Dermis microvascular lymphatic vessel endothelial cell (primary cell): Measurements from ENCODE around the gene KCNJ12. TPM values are rescaled to one million over a fixed set of nuclear protein-coding genes. Genes with fewer than 3 reads are reported as not detected.
"Not testable (repeated sequence)": the region's sequence is repeated elsewhere in the genome, so short reads cannot be mapped to it uniquely, and the experiment has no call there.

Experiments used
- DNase-seq, 2 donors: peaks; one replicate each; pipeline versions ENCODE4 v3.0.0 to v3.0.0-alpha.2; 2010; ENCODE audit warnings: low read depth in 2 of 2
- total RNA-seq: library from RNA; depleted of rRNA; stranded (reverse); fragments of >200 nt; gene quantifications from 2 replicates; pipeline ENCODE4 v1.2.1, GENCODE V29; 2014

Gene KCNJ12
- total RNA-seq, 1 donor from 2014 or later, result 0.26 TPM

DNA sequence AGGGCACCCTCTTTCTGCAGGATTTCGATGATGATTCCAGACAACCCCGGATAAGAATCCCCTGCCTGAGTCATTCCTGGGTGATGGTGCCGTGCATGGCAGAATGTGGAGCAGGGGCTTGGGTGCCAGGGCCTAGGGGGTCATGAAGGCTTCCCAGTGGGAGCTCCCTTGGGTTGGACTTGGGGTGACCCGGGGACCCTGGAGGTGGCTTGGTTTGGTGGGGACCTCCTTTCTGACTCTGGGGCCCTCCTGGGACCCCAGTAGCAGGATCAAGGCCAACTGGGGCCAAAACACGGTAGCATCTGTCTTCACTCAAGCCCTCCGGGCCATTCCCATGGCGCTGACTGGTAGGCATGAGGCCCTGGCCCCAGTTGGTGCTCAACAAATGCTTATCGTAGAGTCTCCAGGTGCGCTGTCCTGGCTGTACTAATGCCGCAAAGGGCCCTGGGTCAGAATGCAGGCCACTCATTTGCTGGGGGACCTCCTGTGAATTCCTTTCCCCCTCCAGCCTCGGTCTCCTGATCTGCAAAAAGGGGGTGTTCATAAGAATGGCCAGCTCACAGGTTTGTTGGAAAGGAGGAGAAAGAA, 44.4 kb downstream of the KCNJ12 start:
- not testable (repeated sequence) for DNase-seq

DNA sequence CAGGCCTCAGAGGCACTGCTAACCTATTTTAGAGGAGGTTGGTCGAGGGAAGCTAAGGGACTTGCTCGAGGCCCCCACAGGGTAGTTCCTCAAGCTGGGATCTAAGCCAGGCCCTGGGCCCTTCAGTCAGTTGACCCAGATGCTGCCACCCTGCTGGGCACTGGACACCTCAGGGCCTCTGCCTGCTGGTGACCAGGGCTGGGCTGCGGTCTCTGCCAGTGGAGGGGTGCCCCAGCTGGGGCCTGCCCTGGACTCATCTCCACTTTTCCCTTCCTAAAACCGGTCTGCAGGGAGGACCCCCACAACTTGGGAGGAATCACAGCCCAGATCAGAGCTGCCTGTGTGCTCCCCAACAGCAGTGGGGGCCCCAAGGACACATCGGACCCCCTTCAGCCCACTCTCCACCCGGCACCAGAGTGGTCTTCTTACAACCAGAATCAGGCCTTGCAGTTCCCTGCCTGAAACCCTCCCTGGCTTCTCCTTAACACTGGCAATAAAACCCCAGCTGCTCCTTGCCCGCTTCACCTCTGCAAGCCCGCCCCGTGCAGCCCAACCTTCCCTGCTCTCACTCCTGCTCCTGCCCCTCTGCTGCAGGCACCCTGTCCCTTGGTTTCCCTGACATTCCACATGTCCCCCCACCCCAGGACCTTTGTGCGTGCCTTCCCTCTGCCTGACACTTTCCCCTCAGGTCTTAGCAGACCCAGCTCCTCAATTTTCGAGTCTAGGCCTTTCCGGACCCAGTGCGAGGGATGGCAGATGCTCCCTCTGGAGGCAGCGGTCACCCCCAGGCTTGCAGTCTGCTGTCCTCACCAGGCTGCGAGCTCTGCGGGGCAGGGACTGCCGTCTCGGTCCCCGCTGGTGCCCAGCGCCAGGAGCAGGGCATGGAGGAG, 45.5 kb downstream of the KCNJ12 start:
- DNase-seq, result not testable (repeated sequence)

DNA sequence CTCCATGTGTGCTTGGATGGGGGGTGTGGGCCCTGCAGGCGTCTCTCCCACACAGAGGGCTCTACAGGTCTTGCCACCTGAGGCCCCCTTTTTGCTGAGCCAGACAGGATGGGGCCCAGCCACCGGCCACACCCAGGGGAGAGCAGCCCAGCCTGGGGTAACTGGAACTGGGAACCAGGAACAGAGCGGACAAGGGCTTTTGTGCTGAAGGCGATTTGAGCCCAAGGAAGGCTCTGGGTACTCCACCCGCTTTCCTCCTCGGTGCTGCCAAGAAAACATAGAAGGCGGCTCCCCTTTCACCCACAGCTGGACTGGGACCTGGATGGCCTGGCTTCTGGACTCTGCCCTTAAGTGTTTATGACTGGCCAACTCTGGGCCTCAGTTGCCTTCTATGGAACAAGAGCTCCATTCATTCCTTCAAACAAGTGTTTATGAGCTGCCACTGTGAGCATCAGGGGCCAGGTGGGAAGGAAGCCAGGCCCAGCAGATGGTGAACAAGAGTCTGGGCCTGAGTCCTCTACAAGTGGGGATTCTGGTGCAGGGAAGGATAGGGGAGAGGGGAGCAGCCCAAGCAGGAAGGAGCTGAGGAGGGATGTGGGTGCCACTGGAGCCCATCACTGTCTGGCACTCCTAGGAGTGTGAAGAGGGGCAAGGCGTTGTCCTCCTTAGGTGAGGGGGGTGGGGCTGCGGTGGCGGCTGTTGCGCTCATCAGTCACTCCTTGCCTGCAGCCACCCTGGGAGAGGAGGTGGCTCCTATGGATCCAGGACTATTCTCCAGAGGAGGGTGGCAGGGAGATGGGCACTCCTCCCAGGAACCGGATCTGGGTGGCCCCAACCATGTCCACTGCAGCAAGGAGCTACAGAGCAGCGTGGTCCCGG, 46.4 kb downstream of the KCNJ12 start:
- not testable (repeated sequence) for DNase-seq

DNA sequence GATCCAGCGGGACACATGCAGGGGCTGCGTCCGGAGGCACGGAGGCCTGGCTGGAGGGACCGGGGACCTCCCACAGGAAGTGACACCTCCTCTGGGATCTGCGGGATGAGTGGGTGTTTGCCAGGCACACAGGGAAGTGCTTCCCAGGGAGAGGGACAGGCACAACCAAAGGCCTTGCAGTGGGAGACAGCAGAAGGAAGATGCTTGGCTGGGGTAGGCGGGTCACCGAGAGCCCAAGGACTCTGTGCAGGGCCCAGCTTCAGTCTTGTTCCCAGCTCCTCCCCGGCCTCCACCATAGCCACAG, 47.0 kb downstream of the KCNJ12 start:
- not testable (repeated sequence) for DNase-seq

DNA sequence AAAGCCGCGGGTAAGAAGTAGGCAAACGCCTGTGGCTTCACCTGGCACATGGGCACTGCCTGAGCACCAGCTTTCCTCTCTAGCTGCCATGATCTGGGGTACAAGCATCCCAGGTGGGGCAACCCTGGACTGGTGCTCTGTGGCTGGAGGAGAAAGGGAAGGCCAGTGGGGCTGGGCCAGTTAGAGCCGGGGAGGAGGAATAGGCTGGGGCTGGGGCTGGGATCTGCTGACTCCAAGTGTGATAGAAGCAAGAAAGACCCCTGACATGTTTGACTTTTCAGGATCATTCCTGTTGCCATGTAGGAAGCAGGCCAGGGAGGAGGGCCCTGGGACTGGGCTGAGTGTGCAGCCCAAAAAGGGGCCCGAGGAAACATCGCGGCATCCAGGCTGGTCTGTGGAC, 48.5 kb downstream of the KCNJ12 start:
- DNase-seq, result not testable (repeated sequence)

DNA sequence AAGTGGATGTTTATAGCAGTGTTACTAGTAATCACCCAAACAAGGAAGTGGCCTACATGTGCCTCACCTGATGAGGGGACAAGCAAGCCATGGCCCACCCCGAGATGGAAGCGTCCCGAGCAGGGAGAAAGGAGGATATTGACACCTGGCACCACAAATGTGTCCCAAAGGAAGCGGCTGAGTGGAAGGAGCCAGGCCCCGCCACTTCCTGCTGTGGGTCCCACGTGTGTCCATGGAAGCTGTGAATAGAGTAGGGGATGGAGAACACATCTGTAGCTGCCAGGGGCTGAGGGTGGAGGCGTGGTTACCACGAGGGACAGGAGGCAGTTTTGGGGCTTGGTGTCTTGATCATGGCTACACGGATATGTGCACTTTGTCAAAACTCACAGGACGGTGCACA, 49.2 kb downstream of the KCNJ12 start:
- no peak for DNase-seq

DNA sequence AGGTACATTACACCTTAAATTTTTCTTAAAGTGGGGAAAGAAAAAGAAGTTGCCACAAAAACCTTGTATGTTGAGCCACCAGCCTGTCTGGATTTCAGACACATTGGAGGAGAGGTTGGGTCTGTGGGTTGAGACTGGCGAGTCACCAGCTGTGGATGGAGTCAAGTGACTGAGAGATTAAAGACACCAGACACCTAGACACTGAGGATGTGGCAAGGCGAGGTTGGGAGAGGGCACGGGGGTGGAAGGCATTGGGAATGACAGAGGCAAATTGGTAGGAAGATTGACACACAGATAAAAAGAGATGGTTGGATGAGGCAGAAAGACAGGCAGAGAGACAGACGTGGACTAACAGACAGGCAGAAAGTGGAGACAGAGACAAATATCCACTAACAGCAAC, 49.6 kb downstream of the KCNJ12 start:
- no peak for DNase-seq

DNA sequence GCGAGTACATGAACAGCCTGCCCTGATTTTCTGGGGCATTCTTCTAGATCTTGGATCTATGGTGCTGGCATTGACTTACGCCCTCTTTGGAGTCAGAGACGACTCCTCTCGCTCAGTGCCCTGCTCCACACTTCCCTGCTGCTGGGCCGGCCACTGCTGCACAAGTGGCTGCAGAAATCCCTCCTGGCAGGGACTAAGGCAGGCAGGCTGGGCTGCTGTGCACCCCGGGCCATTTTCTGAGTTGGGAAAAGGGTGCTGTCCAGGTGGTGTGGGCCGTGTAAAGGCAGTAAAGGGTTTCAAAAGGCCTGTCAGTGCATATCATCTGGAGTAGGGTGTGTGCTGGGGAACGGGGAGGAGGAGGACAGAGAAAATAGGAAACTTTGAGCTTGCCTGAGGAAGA, 50.1 kb downstream of the KCNJ12 start:
- DNase-seq, result not testable (repeated sequence)

DNA sequence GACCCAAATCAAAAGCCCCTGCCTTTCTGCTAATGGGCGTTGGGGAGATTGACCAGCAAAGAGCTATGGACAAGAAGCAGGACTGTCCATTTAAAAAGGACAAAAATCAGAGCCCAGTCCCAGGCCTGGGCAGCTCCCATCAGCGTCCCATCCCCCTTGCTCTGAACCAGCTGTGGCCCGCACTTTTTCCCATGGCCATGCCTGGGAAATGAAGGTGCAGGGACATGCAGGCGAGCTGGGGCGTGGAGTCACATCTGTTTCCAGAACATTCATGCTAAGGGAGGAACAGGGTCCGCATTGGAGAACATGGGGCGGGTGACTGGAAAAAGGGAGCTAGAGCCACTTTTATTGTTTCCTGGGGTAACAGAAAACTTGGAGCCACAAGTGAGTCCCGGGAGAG, 50.7 kb downstream of the KCNJ12 start:
- DNase-seq, result not testable (repeated sequence)

DNA sequence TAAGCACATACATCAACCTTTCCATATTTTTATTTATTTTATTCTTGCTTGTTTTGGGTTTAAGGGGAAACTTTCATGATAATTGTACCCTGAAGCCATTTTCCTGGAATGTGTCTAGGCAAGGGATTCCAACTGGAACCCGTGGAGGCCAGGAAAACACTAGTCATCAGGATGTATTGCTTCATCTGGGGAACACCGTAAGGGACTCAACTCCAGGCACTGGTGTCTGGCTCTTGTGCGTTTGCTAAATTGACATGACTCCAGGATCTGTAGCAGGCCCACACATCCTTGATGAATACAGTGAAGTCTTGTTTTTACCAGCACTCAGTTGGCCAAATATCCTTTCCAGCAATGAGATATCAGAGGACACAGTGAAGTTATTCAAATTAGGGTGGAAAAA, 51.6 kb downstream of the KCNJ12 start:
- DNase-seq, result not testable (repeated sequence)

DNA sequence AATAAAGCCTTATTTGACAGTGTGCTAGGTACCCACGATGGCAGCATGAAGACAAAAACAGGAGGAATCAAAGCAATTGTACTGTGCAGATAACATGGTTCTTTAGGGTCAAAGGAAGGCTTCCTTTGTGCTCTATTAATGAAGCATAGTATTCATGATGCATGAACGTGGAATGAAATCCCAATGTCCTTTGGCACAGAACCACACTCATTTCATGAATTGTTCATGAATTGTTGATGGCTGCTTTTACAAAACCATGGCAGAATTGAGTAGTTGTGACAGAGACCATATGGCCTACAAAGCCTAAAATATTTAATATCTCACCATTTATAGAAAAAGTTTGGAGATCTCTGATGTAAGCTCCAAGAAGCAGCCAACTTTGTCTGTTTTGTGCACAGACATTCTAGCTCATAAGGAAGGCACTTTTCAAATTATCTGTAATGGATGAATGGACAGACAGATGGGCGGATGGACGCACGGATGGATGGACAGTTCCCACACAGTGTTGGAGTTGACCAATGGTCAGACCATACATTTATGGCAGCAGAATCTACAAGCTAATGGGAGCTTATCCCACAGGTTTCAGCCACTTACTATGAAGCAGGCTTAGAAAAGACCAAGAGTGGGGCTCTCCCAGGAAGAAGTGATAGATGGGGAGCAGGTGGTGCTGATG, 52.7 kb downstream of the KCNJ12 start:
- not testable (repeated sequence) for DNase-seq

DNA sequence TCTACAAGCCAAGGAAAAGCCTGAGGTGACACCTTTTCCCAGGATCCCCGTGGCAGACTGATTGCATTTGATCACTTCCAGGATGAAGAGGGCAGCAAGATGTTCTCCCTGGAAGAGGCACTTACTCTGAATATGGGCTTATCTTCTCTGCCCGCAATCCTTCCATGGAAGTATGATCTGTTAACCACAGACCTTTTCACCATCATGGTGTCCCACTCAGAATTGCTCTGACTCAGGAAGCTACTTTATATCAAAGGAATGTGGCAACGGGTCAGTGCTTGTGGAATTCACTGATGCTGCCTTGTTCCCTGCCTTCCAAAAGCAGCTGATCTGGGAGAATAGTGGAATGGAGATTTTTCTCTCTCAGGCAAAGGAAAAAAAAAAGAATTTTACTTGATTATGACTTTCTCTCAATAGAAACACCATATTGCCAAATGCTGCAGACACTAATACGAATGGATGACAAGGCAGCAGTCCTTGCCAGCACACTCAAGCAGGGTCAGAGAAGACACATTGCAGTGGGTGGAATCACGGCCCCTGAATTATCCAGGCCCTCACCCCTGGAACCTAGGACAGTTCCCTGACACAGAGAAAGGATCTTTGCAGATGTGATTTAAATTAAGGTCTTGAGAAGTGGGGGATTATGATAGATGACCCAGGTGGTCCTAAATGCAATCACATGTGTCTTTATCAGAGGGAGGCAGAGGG, 53.9 kb downstream of the KCNJ12 start:
- DNase-seq, result not testable (repeated sequence)

DNA sequence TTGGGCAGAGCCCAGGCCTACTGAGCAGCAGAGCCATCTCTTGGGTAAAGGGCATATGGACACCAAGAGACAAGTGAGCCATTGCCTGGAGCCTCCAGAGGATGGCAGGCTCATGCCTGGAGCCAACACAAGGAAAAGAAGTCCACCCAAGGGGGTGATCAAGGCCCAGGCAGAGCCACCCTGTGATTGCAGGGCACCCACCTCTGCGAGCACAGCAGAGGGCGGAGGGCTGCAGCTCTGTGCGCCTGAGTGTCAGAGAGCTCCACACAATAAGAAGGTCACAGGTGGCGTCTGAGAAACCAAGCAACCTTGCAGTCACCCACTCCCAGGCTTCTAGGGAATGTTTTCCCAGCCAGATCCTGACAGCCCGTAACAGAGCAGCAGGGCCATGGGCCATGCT, 57.8 kb downstream of the KCNJ12 start:
- DNase-seq, result not testable (repeated sequence)

DNA sequence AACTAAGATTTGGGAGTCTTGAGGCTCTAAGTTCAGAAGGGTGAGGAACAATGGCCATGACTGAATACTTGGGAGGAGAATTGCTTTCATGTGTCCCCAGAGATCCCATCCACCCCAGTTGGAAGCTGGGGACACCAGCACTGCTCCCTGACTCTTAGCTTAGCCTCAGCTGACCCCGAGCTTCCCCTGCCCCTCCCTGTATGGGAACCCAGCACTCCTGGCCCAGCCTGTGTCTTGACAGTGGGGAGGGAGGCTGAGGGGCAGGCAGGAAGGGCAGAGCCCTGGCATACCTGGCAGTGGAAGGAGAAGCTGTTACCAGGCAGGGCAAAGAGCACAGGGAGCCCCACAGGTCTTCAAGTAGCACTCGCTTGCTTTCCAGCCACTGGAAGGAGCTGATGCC, 58.8 kb downstream of the KCNJ12 start:
- DNase-seq, result not testable (repeated sequence)

DNA sequence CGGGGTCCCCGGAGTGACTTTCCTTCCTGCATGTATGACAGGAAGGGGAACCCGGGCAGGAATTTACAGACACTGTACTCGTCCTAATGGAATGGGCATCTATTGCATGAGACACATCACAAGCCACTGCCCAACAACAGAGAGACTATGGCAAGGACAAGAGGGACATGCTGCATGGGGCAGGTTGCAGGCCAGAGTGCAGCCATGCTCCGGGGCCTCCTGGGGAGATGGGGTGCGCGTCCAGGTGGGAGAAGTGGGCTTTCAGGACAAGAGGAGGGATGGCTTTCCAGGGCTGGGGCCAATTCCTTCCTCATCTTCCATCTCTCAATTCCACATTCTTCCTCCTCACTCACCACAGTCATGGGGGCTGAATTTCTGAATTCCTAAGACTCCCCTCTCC, 60.3 kb downstream of the KCNJ12 start:
- not testable (repeated sequence) for DNase-seq

DNA sequence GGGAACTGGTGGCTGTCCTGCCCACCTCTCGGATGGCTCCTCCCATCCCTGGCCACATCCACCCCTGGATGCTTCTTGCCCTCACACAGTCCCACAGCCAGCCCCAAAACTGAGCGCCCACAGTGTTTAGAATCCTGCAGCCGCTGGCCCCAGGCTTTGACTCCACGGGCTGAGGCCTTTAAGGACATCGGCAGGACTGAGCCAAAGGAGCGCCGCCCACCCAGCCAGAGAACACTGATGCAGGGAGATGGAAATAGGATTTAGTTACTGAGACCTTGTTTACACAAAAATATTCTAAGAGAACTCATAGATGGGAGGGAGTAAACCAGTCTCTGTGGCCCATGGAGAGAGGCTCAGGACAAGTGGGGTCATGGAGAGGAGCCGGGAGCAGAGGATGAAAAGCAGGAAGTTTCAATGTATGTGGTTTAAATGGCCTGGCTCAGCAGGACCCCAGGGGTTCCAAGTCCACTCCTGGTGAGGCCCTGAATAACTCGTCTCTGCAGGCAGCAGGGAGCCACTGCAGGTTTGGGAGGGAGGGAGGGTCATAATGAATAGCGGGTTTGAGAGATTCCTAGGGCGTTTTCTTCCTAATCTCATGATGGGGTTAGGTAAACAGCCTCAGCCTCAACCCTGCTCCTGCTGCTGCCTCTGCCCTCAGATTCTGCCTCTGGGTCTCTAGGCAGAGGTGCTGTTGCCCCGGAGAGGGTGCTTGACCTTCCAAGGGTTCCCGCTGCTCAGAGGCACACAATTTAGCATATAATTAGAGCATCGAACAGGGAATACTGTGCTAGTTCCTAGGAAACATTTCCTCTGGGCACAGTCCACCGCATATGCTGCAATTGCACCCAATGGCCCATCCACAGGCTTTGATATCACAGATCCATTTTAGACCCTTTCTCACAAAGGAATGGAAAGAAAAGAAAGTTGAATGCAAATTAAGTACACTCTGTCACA, 61.0 kb downstream of the KCNJ12 start:
- not testable (repeated sequence) for DNase-seq

DNA sequence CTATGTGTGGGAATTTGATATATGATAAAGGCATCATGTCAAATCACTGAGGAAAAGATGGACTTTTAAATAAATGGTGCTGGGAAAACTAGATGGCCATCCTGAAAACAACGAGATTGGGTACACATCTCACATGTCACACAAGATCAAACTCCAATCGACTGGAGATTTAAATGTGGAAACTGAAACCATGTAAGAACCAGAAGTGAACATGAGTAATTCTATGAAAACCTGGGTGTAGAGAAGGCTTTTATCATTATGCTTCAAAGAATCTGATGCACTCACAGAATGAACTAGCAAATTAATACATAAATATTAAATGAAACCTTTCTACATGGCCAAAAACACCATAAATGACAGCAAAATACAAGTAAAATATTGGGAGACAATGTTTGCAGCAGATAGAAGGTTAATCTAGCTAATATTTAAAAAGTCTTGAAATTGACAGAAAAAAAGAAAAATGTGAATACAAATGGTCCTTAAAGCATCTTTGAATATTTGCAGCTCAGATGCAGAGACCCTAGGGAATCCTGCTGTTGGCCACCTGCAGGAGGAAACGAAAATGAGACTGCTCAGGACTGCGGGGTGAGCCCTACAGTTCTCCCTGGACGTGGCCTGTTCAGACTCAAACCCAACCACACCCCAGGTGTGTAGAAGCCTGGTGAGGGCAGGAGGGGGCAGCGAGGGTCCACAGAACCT, 62.3 kb downstream of the KCNJ12 start:
- DNase-seq, result not testable (repeated sequence)

DNA sequence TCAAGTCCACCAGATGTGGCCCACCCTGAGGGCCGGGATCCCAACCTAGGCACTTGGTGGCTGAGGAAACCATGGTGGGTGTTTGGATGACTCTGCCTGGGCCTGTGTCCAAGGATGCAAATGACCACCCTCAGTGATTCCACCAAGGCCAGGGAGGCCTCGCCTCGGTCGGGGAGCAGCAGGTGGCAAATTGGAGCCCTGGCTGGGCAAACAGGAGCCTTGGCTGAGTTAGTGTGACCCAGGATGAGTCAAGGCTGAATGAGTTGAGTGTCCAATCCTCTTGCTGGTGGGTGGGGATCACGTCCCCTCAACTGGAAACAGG, 62.8 kb downstream of the KCNJ12 start:
- not testable (repeated sequence) for DNase-seq

DNA sequence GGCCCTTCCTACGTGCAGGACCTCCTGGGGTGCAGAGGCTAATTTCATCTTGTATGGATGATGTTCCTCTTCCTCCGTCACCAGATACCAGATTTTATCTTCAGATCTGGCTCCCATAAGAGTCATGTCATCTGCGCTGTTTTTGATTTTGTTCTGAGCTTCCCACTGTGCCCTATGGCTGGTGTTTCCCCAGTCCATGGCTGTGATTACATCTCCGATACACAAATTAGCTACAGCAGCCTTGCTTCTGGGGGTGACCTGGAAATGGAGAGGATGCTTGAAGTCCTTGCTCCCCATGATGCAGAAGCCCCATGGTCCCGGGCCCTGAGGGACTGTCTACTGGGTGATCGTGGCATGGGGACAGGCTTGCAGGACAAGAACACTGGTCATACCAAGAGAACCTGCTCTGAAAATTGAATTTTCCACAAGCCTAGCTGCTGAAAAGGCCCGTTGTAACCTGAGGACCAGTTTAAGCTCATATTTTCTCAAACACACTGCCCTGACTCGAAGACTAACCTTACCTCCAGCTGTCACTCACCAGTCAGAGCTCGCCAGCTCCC, 69.0 kb downstream of the KCNJ12 start:
- no peak for DNase-seq
